GM06990 (cell line): ENCODE measurements around the gene CYYR1.

Experiments used
- DNase-seq: peaks from one replicate; pipeline ENCODE4 v3.0.0-alpha.2; 2011; ENCODE audit not compliant: insufficient read length; ENCODE audit errors: extremely low read depth
- H3K27me3 ChIP-seq: replicated peaks from 2 replicates; pipeline ENCODE4 v1.6.0; 2011; ENCODE audit warnings: low read length; ENCODE audit not compliant: control insufficient read depth, insufficient read depth
- H3K36me3 ChIP-seq: 2 replicates; pipeline ENCODE4 v1.5.1; 2011; ENCODE audit warnings: low read length; ENCODE audit not compliant: control insufficient read depth, insufficient read depth
- H3K4me3 ChIP-seq: replicated peaks from 2 replicates; pipeline ENCODE4 v1.5.1; 2011; ENCODE audit warnings: low read depth, mild to moderate bottlenecking, control low read depth, low read length
- CTCF ChIP-seq: IDR thresholded peaks from 2 replicates; pipeline ENCODE4 v1.5.1; 2011; ENCODE audit warnings: low read length, control low read depth, mild to moderate bottlenecking, inconsistent platforms; ENCODE audit not compliant: insufficient read depth, poor library complexity, severe bottlenecking

The CYYR1 gene

GRCh38 chr21:26491663-26492062, 81.4 kb downstream of the CYYR1 start:
- Histone ChIP-seq H3K27me3 (no peaks in the 10 kb centered on the region), H3K4me3 (no peak overlapping the region), H3K36me3 (no peaks in the 10 kb centered on the region)
- no peak for DNase-seq
- TF ChIP-seq CTCF: no peak

- Histone ChIP-seq H3K36me3 (no peaks in the 10 kb centered on the region), H3K4me3 (no peak overlapping the region), H3K27me3 (no peaks in the 10 kb centered on the region)
- TF ChIP-seq CTCF: no peak
- no peak for DNase-seq
These were observed 82.3 kb downstream of the CYYR1 start for GRCh38 chr21:26490771-26491170.

DNA sequence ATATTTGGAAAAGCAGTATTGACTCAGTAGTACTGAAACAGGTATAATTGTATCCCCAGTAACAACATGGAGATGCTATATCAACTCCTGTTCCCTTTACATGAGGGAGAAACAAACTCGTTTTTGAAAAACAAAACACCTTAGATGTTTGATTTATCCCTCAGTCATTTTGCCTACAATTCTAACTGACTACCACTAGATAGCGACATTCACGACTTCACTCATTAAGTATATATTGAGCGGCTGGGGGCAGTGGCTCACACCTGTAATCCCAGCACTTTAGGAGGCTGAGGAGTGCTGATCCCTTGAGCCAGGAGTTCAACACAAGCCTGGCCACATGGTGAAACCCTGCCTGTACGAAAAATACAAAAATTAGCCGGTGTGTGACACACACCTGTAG, 83.3 kb downstream of the CYYR1 start:
- no peak for DNase-seq
- no peak for TF ChIP-seq CTCF
- Histone ChIP-seq H3K4me3 (no peak overlapping the region), H3K36me3 (no peaks in the 10 kb centered on the region), H3K27me3 (no peaks in the 10 kb centered on the region)

DNA sequence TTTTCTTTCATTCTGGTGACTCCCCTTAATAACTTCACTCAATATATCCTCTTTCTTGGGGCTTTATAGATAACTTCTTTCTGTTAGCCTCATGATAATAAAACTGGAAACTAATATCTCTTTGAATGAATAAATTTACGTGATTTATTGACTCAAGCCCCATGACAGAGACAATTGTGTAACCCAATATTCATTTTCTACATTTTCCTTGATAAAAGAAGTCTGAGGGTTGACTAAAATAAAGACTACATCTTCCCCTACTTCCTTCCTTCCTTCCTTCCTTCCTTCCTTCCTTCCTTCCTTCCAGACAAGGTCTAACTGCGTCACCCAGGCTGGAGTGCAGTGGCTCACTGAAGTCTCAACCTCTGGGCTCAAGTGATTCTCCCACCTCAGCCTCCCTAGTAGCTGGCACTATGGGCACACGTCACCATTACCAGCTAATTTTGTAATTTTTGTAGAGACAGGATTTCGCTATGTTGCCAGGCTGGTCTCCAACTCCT, 85.1 kb downstream of the CYYR1 start:
- DNase-seq: no peak
- Histone ChIP-seq H3K4me3 (no peak overlapping the region), H3K27me3 (no peaks in the 10 kb centered on the region), H3K36me3 (no peaks in the 10 kb centered on the region)
- no peak for TF ChIP-seq CTCF

DNA sequence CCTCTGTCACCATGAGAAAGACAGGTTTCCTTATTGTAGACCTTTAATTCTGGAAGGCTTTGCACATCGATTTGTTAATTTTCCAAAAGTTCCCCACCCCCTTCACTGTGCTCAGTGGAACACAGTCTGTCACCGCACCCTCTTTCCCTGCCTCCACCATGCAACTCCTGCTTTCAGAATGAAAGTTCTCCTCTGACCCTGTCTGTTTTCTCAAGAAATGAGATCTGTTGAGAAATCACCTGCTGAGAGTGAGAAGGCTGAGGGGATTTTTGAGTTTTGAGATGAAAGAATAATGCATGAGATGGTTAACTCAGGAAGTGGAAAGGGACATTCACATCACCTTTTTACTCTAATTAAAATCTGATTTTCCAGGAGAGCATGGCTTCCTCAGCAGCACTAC, 99.6 kb downstream of the CYYR1 start:
- no peak for DNase-seq
- no peak overlapping the region for H3K4me3 ChIP-seq
- no peaks in the 10 kb centered on the region for H3K36me3 ChIP-seq
- H3K27me3 ChIP-seq: no peaks in the 10 kb centered on the region
- no peak for TF ChIP-seq CTCF

DNA sequence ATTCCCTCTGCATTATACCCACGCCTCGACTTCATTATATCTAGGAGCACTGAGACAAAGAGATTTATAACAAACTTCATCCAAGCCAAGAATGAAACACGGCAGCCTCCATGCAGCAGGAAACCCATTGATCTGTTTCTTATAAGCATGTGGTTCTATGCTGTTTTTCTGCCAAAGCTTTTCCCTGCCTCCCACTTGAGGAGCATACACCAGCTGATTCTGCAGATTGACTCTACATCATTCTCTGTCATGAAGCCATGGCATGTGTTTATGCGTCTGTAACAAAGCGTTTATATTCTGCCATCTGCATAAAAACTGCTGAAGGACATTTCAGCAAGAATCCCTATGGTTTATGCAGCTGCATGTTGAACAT, 102.0 kb downstream of the CYYR1 start:
- no peak overlapping the region for H3K4me3 ChIP-seq
- H3K36me3 ChIP-seq: no peaks in the 10 kb centered on the region
- DNase-seq: no peak
- TF ChIP-seq CTCF: no peak
- H3K27me3 ChIP-seq: no peaks in the 10 kb centered on the region
